Keratinocyte (primary cell): ENCODE data around the gene TOX2. TPM values are rescaled to one million over a fixed set of nuclear protein-coding genes. Genes with fewer than 3 reads are reported as not detected.

Experiments used
- DNase-seq: peaks from one replicate; pipeline ENCODE4 v3.0.0-alpha.2; 2011; ENCODE audit warnings: low read depth, missing footprints, low spot score
- FAIRE-seq: peaks from 2 replicates; lab custom pipeline; 2011; peaks lifted over from hg19 to GRCh38; lab: Jason Lieb, UNC
- H2AFZ ChIP-seq: 2 replicates; pipeline ENCODE4 v1.6.0; 2012; ENCODE audit warnings: low read length, control low read depth, inconsistent platforms; ENCODE audit not compliant: control insufficient read depth
- H3K27ac ChIP-seq: 2 replicates; pipeline ENCODE4 v1.5.1; 2011; ENCODE audit warnings: low read length; ENCODE audit not compliant: control insufficient read depth, insufficient read depth
- H3K27me3 ChIP-seq: 3 replicates; pipeline ENCODE4 v1.6.0; 2011; ENCODE audit warnings: low read length; ENCODE audit not compliant: control insufficient read depth, insufficient read depth; ENCODE audit errors: extremely low read depth
- H3K36me3 ChIP-seq, 2 experiments: 2 replicates in 1 of 2; 3 replicates in 1 of 2; pipeline ENCODE4 v1.5.1; 2011; ENCODE audit warnings: low read length in 2 of 2, mild to moderate bottlenecking in 1 of 2; ENCODE audit not compliant: control insufficient read depth in 2 of 2, insufficient read depth in 2 of 2; ENCODE audit errors: extremely low read depth in 1 of 2
- H3K4me1 ChIP-seq: 3 replicates; pipeline ENCODE4 v1.5.1; 2011; ENCODE audit warnings: low read length; ENCODE audit not compliant: control insufficient read depth, insufficient read depth; ENCODE audit errors: extremely low read depth
- H3K4me2 ChIP-seq: 3 replicates; pipeline ENCODE4 v1.6.0; 2011; ENCODE audit warnings: low read depth, low read length; ENCODE audit not compliant: control insufficient read depth, insufficient read depth; ENCODE audit errors: extremely low read depth
- H3K4me3 ChIP-seq, 3 experiments: fragments of 200-600 bp in 1 of 3; sonication (generic) in 1 of 3; 2 replicates in 2 of 3; 3 replicates in 1 of 3; pipeline ENCODE4 v1.5.1; 2011 to 2016; ENCODE audit warnings: low read length in 3 of 3, mild to moderate bottlenecking in 3 of 3, control low read depth in 2 of 3, inconsistent platforms in 1 of 3, low read depth in 1 of 3, mixed read lengths in 1 of 3, mixed run types in 1 of 3, moderate library complexity in 1 of 3; ENCODE audit not compliant: control insufficient read depth in 2 of 3, insufficient read depth in 2 of 3; ENCODE audit errors: extremely low read depth in 1 of 3
- H3K79me2 ChIP-seq: 2 replicates; pipeline ENCODE4 v1.6.0; 2012; ENCODE audit warnings: low read length; ENCODE audit not compliant: control insufficient read depth, insufficient read depth
- H3K9ac ChIP-seq: 3 replicates; pipeline ENCODE4 v1.6.0; 2011; ENCODE audit warnings: low read length; ENCODE audit not compliant: control insufficient read depth, insufficient read depth; ENCODE audit errors: extremely low read depth
- H3K9me1 ChIP-seq: 3 replicates; pipeline ENCODE4 v1.6.0; 2011; ENCODE audit warnings: low read length; ENCODE audit not compliant: control insufficient read depth, insufficient read depth; ENCODE audit errors: extremely low read depth
- H3K9me3 ChIP-seq: 2 replicates; pipeline ENCODE4 v1.5.1; 2012; ENCODE audit warnings: low read depth, low read length; ENCODE audit not compliant: control insufficient read depth
- H4K20me1 ChIP-seq: 3 replicates; pipeline ENCODE4 v1.6.0; 2011; ENCODE audit warnings: low read length; ENCODE audit not compliant: control insufficient read depth, insufficient read depth; ENCODE audit errors: extremely low read depth
- EZH2 ChIP-seq: IDR thresholded peaks from one replicate; pipeline ENCODE4 v1.6.1; 2012; ENCODE audit warnings: inconsistent platforms, mild to moderate bottlenecking, low read length, moderate library complexity
- dilution Hi-C: fragments of 300-500 bp; cut with MboI; formaldehyde crosslinking; loops from one replicate; pipeline ENCODE4 v1.7.0; 2020; ENCODE audit warnings: low sequenced_read_pairs; ENCODE audit not compliant: extremely low pct_ligation_motif_present
- polyA plus RNA-seq, 5 experiments: library from polyadenylated mRNA; depleted of rRNA in 3 of 5; stranded (reverse) in 3 of 5; stranded (forward) in 1 of 5; unstranded in 1 of 5; fragments of >200 nt; gene quantifications; 1 replicate in 1 of 5; 2 replicates in 3 of 5; 3 replicates in 1 of 5; pipeline versions ENCODE4 v1.2.1 to v1.2.3, GENCODE V29; 2011 to 2012; ENCODE audit warnings: missing spikeins in 2 of 5, low read depth in 1 of 5, low replicate concordance in 1 of 5
- TF ChIP-seq, protein P1 (sequence below), 3 experiments: IDR thresholded peaks in 1 of 3; conservative IDR thresholded peaks in 1 of 3; optimal IDR thresholded peaks in 1 of 3; 2 replicates in 2 of 3; 3 replicates in 1 of 3; pipeline versions ENCODE3 to v1.5.1; 2011; ENCODE audit warnings: low read length in 3 of 3, mild to moderate bottlenecking in 3 of 3, moderate library complexity in 2 of 3, control low read depth in 1 of 3, inconsistent platforms in 1 of 3; ENCODE audit not compliant: insufficient read depth in 2 of 3; ENCODE audit errors: extremely low read depth in 1 of 3

The TOX2 gene
- polyA plus RNA-seq, 1 donor (not counting 4 experiments of a cell fraction or from before 2014, with no cell fraction given): 0.20 TPM

DNA sequence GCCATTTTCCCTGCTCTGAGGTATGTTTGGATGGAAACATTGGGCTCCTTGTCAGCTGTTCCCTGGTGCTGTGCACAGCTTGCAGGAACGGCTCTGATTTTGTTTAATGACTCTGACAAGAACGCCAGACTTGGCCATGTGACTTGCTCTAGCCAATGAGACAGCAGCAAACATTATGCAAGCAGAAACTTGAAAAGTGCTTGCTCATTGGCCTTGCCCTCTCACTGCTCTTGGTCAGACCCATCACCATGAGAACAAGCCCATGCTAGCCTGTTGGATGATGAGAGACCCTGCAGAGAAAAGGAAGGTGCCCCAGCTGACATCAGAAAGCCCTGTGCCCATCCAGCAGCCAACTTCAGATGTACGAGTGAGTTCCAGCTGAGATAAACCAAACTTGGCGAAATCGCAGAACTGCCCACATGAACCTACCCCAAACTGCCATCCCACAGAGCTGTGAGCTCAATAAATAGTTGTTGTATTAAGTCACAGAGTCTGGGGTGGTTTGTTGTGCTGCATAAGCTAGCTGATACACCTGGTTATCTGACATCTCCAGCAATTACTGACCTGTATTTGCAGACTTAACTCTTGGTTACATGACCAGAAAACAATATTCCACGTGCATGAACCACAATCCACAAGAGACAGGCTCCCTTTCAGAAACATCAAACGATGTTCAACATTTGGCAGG, 175.5 kb downstream of the TOX2 start:
- dilution Hi-C loops: no loop called here
- H2AFZ ChIP-seq: peak overlapping the region; percentile 82
- FAIRE-seq: peak; percentile 97

GRCh38 chr20:44091026-44091425, 176.4 kb downstream of the TOX2 start:
- Histone ChIP-seq H3K79me2 (no peaks in the 10 kb centered on the region), H3K9ac (no peak overlapping the region), H3K27ac (no peak overlapping the region), H3K36me3 (no peaks in the 10 kb centered on the region), H2AFZ (no peak overlapping the region), H3K4me3 (no peak overlapping the region), H3K4me2 (peak overlapping the region; percentile 59), H3K4me1 (peaks cover 24% of the 10 kb centered on the region), H3K27me3 (no peaks in the 10 kb centered on the region), H4K20me1 (no peaks in the 10 kb centered on the region), H3K9me1 (no peaks in the 10 kb centered on the region), H3K9me3 (no peaks in the 10 kb centered on the region)
- FAIRE-seq (no peak), DNase-seq (no peak)
- TF ChIP-seq, protein P1, sequence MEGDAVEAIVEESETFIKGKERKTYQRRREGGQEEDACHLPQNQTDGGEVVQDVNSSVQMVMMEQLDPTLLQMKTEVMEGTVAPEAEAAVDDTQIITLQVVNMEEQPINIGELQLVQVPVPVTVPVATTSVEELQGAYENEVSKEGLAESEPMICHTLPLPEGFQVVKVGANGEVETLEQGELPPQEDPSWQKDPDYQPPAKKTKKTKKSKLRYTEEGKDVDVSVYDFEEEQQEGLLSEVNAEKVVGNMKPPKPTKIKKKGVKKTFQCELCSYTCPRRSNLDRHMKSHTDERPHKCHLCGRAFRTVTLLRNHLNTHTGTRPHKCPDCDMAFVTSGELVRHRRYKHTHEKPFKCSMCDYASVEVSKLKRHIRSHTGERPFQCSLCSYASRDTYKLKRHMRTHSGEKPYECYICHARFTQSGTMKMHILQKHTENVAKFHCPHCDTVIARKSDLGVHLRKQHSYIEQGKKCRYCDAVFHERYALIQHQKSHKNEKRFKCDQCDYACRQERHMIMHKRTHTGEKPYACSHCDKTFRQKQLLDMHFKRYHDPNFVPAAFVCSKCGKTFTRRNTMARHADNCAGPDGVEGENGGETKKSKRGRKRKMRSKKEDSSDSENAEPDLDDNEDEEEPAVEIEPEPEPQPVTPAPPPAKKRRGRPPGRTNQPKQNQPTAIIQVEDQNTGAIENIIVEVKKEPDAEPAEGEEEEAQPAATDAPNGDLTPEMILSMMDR (optimal IDR thresholded peaks at IDR 0.05 in 1 of 3, IDR thresholded peaks at IDR 0.05 in 1 of 3, conservative IDR thresholded peaks at IDR 0.05 in 1 of 3; ENCODE audit: extremely low read depth in 1 of 3, insufficient read depth in 2 of 3, low read length in 3 of 3): no peak
- TF ChIP-seq EZH2: no peak
- dilution Hi-C loops: no loop called here

More for the DNA sequence above, 175.5 kb downstream of the TOX2 start:
- H3K27me3 ChIP-seq: no peaks in the 10 kb centered on the region
- no peak overlapping the region for H3K9ac ChIP-seq
- TF ChIP-seq EZH2: no peak
- TF ChIP-seq, protein P1 (optimal IDR thresholded peaks at IDR 0.05 in 1 of 3, IDR thresholded peaks at IDR 0.05 in 1 of 3, conservative IDR thresholded peaks at IDR 0.05 in 1 of 3; ENCODE audit: extremely low read depth in 1 of 3, insufficient read depth in 2 of 3, low read length in 3 of 3): no peak
- peak overlapping the region; percentile 44 for H3K27ac ChIP-seq
- no peaks in the 10 kb centered on the region for H3K36me3 ChIP-seq
- H3K4me3 ChIP-seq: no peak overlapping the region
- peaks cover 24% of the 10 kb centered on the region for H3K4me1 ChIP-seq
- no peaks in the 10 kb centered on the region for H3K79me2 ChIP-seq
- H3K4me2 ChIP-seq: peak overlapping the region; percentile 59
- no peaks in the 10 kb centered on the region for H3K9me1 ChIP-seq
- H4K20me1 ChIP-seq: no peaks in the 10 kb centered on the region
- H3K9me3 ChIP-seq: no peaks in the 10 kb centered on the region
- peak; percentile 88 for DNase-seq
